Suprapubic skin (tissue), 3 donors: ENCODE data around the gene SYNE2.
"Not testable (repeated sequence)": the region's sequence is repeated elsewhere in the genome, so short reads cannot be mapped to it uniquely, and the experiment has no call there.

ENCODE experiments used
- POLR2A ChIP-seq, 2 donors: fragments of 450-650 bp; IDR thresholded peaks; one replicate each; pipeline ENCODE4 v1.6.1; 2017; ENCODE audit warnings: antibody characterized with exemption in 2 of 2, mild to moderate bottlenecking in 2 of 2, moderate library complexity in 2 of 2
- TF ChIP-seq, protein P1 (sequence below), 2 donors: fragments of 200-600 bp in 1 of 2; fragments of 450-650 bp in 1 of 2; sonication (generic) in 1 of 2; IDR thresholded peaks; one replicate each; pipeline ENCODE4 v1.5.1; 2016 to 2019; ENCODE audit warnings: antibody characterized with exemption in 2 of 2, mild to moderate bottlenecking in 1 of 2, moderate library complexity in 1 of 2

DNA sequence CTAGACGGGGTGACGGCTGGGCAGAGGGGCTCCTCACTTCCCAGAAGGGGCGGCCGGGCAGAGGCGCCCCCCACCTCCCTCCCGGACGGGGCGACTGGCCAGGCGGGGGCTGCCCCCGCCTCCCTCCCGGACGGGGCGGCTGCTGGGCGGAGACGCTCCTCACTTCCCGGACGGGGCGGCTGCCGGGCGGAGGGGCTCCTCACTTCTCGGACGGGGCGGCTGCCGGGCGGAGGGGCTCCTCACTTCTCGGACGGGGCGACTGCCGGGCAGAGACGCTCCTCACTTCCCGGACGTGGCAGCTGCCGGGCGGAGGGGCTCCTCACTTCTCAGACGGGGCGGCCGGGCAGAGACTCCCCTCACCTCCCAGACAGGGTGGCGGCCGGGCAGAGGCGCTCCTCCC, 330.1 kb downstream of the SYNE2 start:
- TF ChIP-seq, protein P1, sequence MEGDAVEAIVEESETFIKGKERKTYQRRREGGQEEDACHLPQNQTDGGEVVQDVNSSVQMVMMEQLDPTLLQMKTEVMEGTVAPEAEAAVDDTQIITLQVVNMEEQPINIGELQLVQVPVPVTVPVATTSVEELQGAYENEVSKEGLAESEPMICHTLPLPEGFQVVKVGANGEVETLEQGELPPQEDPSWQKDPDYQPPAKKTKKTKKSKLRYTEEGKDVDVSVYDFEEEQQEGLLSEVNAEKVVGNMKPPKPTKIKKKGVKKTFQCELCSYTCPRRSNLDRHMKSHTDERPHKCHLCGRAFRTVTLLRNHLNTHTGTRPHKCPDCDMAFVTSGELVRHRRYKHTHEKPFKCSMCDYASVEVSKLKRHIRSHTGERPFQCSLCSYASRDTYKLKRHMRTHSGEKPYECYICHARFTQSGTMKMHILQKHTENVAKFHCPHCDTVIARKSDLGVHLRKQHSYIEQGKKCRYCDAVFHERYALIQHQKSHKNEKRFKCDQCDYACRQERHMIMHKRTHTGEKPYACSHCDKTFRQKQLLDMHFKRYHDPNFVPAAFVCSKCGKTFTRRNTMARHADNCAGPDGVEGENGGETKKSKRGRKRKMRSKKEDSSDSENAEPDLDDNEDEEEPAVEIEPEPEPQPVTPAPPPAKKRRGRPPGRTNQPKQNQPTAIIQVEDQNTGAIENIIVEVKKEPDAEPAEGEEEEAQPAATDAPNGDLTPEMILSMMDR (IDR thresholded peaks at IDR 0.05) = not testable (repeated sequence)
- not testable (repeated sequence) for TF ChIP-seq POLR2A (IDR thresholded peaks at IDR 0.05)
